Smooth muscle cell (in vitro differentiated cells): ENCODE data around the gene SMCHD1. TPM values are rescaled to one million over a fixed set of nuclear protein-coding genes. Genes with fewer than 3 reads are reported as not detected.

Source experiments
- DNase-seq: peaks from one replicate; lab custom pipeline; 2025; ENCODE audit not compliant: unreplicated experiment; lab: John Stamatoyannopoulos, UW
- H2AFZ ChIP-seq: fragments of 200-600 bp; sonication (generic); 2 replicates; pipeline ENCODE4 v1.6.0; 2016; ENCODE audit warnings: antibody characterized with exemption, low read depth, mild to moderate bottlenecking
- H3F3A ChIP-seq: fragments of 200-600 bp; sonication (generic); 2 replicates; pipeline ENCODE4 v1.6.0; 2017; ENCODE audit warnings: antibody characterized with exemption, low read depth
- H3K27ac ChIP-seq: fragments of 200-600 bp; sonication (generic); 2 replicates; pipeline ENCODE4 v1.5.1; 2016; ENCODE audit warnings: low read depth, mild to moderate bottlenecking
- H3K27me3 ChIP-seq: fragments of 200-600 bp; sonication (generic); 2 replicates; pipeline ENCODE4 v1.6.1; 2016; ENCODE audit warnings: low read depth, mild to moderate bottlenecking
- H3K36me3 ChIP-seq: fragments of 200-600 bp; sonication (generic); 2 replicates; pipeline ENCODE4 v1.5.1; 2016; ENCODE audit warnings: low read depth
- H3K4me1 ChIP-seq: fragments of 200-600 bp; sonication (generic); 2 replicates; pipeline ENCODE4 v1.5.1; 2016; ENCODE audit warnings: low read depth
- H3K4me2 ChIP-seq: fragments of 200-600 bp; sonication (generic); 2 replicates; pipeline ENCODE4 v1.6.0; 2016; ENCODE audit warnings: mild to moderate bottlenecking
- H3K4me3 ChIP-seq: fragments of 200-600 bp; sonication (generic); 2 replicates; pipeline ENCODE4 v1.5.1; 2016; ENCODE audit warnings: mild to moderate bottlenecking
- H3K79me2 ChIP-seq: fragments of 200-600 bp; sonication (generic); 2 replicates; pipeline ENCODE4 v1.6.0; 2016; ENCODE audit warnings: low read depth, mild to moderate bottlenecking
- H3K9ac ChIP-seq: fragments of 200-600 bp; sonication (generic); 2 replicates; pipeline ENCODE4 v1.6.0; 2016; ENCODE audit warnings: low read depth
- H3K9me3 ChIP-seq: fragments of 200-600 bp; sonication (generic); replicated peaks from 2 replicates; pipeline ENCODE4 v1.5.1; 2016; ENCODE audit warnings: low read depth
- H4K20me1 ChIP-seq: fragments of 200-600 bp; sonication (generic); 2 replicates; pipeline ENCODE4 v1.6.0; 2016; ENCODE audit warnings: low read depth
- CTCF ChIP-seq: fragments of 200-600 bp; sonication (generic); IDR thresholded peaks from 2 replicates; pipeline ENCODE4 v1.5.1; 2017; ENCODE audit warnings: borderline replicate concordance, mild to moderate bottlenecking, antibody characterized with exemption; ENCODE audit not compliant: insufficient read depth, poor library complexity, severe bottlenecking
- WGBS: methylation state at CpG from one replicate; pipeline ENCODE4 v1.1.7; 2016; ENCODE audit warnings: low lambda C conversion rate; 5-methylcytosine and 5-hydroxymethylcytosine counted together
- polyA plus RNA-seq: library from polyadenylated mRNA; unstranded; fragments of >200 nt; fragmentation: Nextera tagmentation; extraction: Ambion mirVana; gene quantifications from 2 replicates; pipeline ENCODE4 v1.2.1, GENCODE V29; 2016
- total RNA-seq: library from RNA; depleted of rRNA; stranded (reverse); fragments of >200 nt; gene quantifications from 2 replicates; pipeline ENCODE4 v1.2.3, GENCODE V29; 2014

The SMCHD1 gene
- total and polyA plus RNA-seq, 2 experiments from 2014 or later = 5.9 to 46.3 TPM

- 96% methylated on average over 3 of the region's 3 CpGs for WGBS
- no peaks in the 10 kb centered on the region for H3K27me3 ChIP-seq
- peaks cover 76% of the 10 kb centered on the region for H4K20me1 ChIP-seq
- no peak overlapping the region for H2AFZ ChIP-seq
- H3K9ac ChIP-seq = no peak overlapping the region
- no peak overlapping the region for H3K4me3 ChIP-seq
- H3K27ac ChIP-seq = no peak overlapping the region
- DNase-seq = no peak
- H3K36me3 ChIP-seq = peaks cover 27% of the 10 kb centered on the region
- TF ChIP-seq CTCF = no peak
- no peak overlapping the region for H3K4me2 ChIP-seq
- no peaks in the 10 kb centered on the region for H3K4me1 ChIP-seq
- H3K9me3 ChIP-seq = peaks cover 10% of the 10 kb centered on the region
- H3F3A ChIP-seq = no peaks in the 10 kb centered on the region
- peaks cover 32% of the 10 kb centered on the region for H3K79me2 ChIP-seq
Observed at GRCh38 chr18:2687390-2688001, 32.0 kb downstream of the SMCHD1 start.

GRCh38 chr18:2692508-2692907 is 37.0 kb downstream of the SMCHD1 start:
- Histone ChIP-seq H3K9me3 (no peaks in the 10 kb centered on the region), H2AFZ (no peak overlapping the region), H3K27ac (no peak overlapping the region), H3K4me2 (no peak overlapping the region), H3K4me3 (no peak overlapping the region), H3K27me3 (no peaks in the 10 kb centered on the region), H3K36me3 (peaks cover 36% of the 10 kb centered on the region), H3K79me2 (peaks cover 7% of the 10 kb centered on the region), H4K20me1 (peaks cover 40% of the 10 kb centered on the region), H3K4me1 (no peaks in the 10 kb centered on the region), H3K9ac (no peak overlapping the region), H3F3A (no peaks in the 10 kb centered on the region)
- 90% methylated on average over 3 of the region's 3 CpGs for WGBS
- no peak for DNase-seq
- no peak for TF ChIP-seq CTCF

GRCh38 chr18:2697184-2697583 is 41.7 kb downstream of the SMCHD1 start:
- Histone ChIP-seq H3K9me3 (no peaks in the 10 kb centered on the region), H3K4me2 (no peak overlapping the region), H2AFZ (no peak overlapping the region), H3K9ac (no peak overlapping the region), H3K4me3 (no peak overlapping the region), H3K4me1 (no peaks in the 10 kb centered on the region), H3K36me3 (peaks cover 48% of the 10 kb centered on the region), H3K79me2 (peaks cover 5% of the 10 kb centered on the region), H3K27ac (no peak overlapping the region), H3F3A (no peaks in the 10 kb centered on the region), H3K27me3 (no peaks in the 10 kb centered on the region), H4K20me1 (peaks cover 18% of the 10 kb centered on the region)
- DNase-seq = no peak
- 93% methylated on average over 4 of the region's 4 CpGs for WGBS
- TF ChIP-seq CTCF = no peak

- Histone ChIP-seq H4K20me1 (peaks cover 15% of the 10 kb centered on the region), H3K9me3 (no peaks in the 10 kb centered on the region), H3K4me1 (no peaks in the 10 kb centered on the region), H3K4me2 (no peak overlapping the region), H3K27ac (no peak overlapping the region), H3F3A (no peaks in the 10 kb centered on the region), H2AFZ (no peak overlapping the region), H3K4me3 (no peak overlapping the region), H3K36me3 (peaks cover 48% of the 10 kb centered on the region), H3K27me3 (no peaks in the 10 kb centered on the region), H3K9ac (no peak overlapping the region), H3K79me2 (no peaks in the 10 kb centered on the region)
- DNase-seq = no peak
- TF ChIP-seq CTCF = no peak
- WGBS = 67% methylated on average over 3 of the region's 3 CpGs
Observed at GRCh38 chr18:2699001-2699400, 43.5 kb downstream of the SMCHD1 start.
